GM10248 (cell line): ENCODE measurements around the gene WDR1.

Experiments used
- CTCF ChIA-PET: fragments of 300-600 bp; sonication (Branson Sonifier 250); formaldehyde crosslinking; extraction: SDS; loops from one replicate; lab custom pipeline; 2021; ENCODE audit warnings: antibody characterized with exemption; lab: Yijun Ruan, JAX
- POLR2A ChIA-PET: fragments of 350-650 bp; sonication (Branson Sonifier 250); formaldehyde crosslinking; extraction: SDS; loops from one replicate; lab custom pipeline; 2020; ENCODE audit warnings: antibody characterized with exemption; lab: Yijun Ruan, JAX
- DNase-seq: peaks from one replicate; pipeline ENCODE4 v3.0.0; 2012; ENCODE audit errors: extremely low spot score
- CTCF ChIP-seq: IDR thresholded peaks from 2 replicates; pipeline ENCODE4 v1.5.1; 2012; ENCODE audit warnings: mild to moderate bottlenecking, low read depth; ENCODE audit errors: extremely low read depth, missing control alignments, control extremely low read depth

The WDR1 gene

GRCh38 chr4:10117359-10118047 is 904 bp upstream of the WDR1 start:
- no peak for DNase-seq
- no peak for TF ChIP-seq CTCF
- ChIA-PET CTCF (interaction anchor here (1.1 to 5.1 kb wide), 7 partner anchors 12 to 343 kb away, joined by 3 to 22 read pairs (median 3); no protein-coding TSS in a partner anchor), POLR2A (interaction anchor here (0.6 to 6.7 kb wide), 22 partner anchors 9 to 339 kb away, joined by 3 to 69 read pairs (median 6); no protein-coding TSS in a partner anchor)

GRCh38 chr4:10115797-10116568 is 616 bp downstream of the WDR1 start:
- ChIA-PET CTCF (interaction anchor here (1.1 to 2.6 kb wide), 2 partner anchors 19 to 42 kb away, joined by 3 to 15 read pairs; no protein-coding TSS in a partner anchor), POLR2A (interaction anchor here (0.6 to 6.7 kb wide), 11 partner anchors 11 to 1598 kb away, joined by 3 to 69 read pairs (median 4); no protein-coding TSS in a partner anchor)
- TF ChIP-seq CTCF: no peak
- peak; percentile 80 for DNase-seq

GRCh38 chr4:10115271-10115796 is 1.3 kb downstream of the WDR1 start:
- no peak for TF ChIP-seq CTCF
- ChIA-PET POLR2A (no interaction called here), CTCF (no interaction called here)
- DNase-seq: no peak

GRCh38 chr4:10114607-10115006 is 2.0 kb downstream of the WDR1 start:
- TF ChIP-seq CTCF: no peak
- no peak for DNase-seq
- ChIA-PET POLR2A (no interaction called here), CTCF (no interaction called here)

- POLR2A ChIA-PET: no interaction called here
- CTCF ChIA-PET: no interaction called here
Measured at GRCh38 chr4:10114147-10114546, 2.5 kb downstream of the WDR1 start.

More at GRCh38 chr4:10114147-10114546, 2.5 kb downstream of the WDR1 start:
- DNase-seq: no peak
- TF ChIP-seq CTCF: no peak
